Activated CD4-positive, alpha-beta T cell treated with anti-CD3 and anti-CD28 coated beads for 48 hours (primary cell): ENCODE data around the gene NPFFR1.

Experiments
- DNase-seq: peaks from one replicate; pipeline ENCODE4 v3.0.0-alpha.2; 2020

NPFFR1 gene

GRCh38 chr10:70283445-70284399 lies at the start of gene NPFFR1:
Gene NPFFR1 (minus strand): TSS chr10:70284004. CDS start chr10:70283676, 328 bp downstream.
- no peak for DNase-seq

GRCh38 chr10:70333268-70333667 lies 49.5 kb upstream of the NPFFR1 start:
- no peak for DNase-seq

GRCh38 chr10:70331486-70332268 lies 47.9 kb upstream of the NPFFR1 start:
- no peak for DNase-seq

- DNase-seq: no peak
These were observed 47.3 kb upstream of the NPFFR1 start for GRCh38 chr10:70331160-70331485.

- DNase-seq: no peak
These were observed 46.9 kb upstream of the NPFFR1 start for GRCh38 chr10:70330671-70331070.

GRCh38 chr10:70328967-70329366 lies 45.2 kb upstream of the NPFFR1 start:
- DNase-seq: no peak

- no peak for DNase-seq
These were observed 44.2 kb upstream of the NPFFR1 start for GRCh38 chr10:70328018-70328417.

- DNase-seq: no peak
These were observed 41.4 kb upstream of the NPFFR1 start for GRCh38 chr10:70324951-70325781.

- no peak for DNase-seq
These were observed 40.6 kb upstream of the NPFFR1 start for GRCh38 chr10:70324339-70324861.

GRCh38 chr10:70323697-70324338 lies 40.0 kb upstream of the NPFFR1 start:
- no peak for DNase-seq

GRCh38 chr10:70323138-70323696 lies 39.4 kb upstream of the NPFFR1 start:
- no peak for DNase-seq

- DNase-seq: no peak
These were observed 38.4 kb upstream of the NPFFR1 start for GRCh38 chr10:70321897-70322890.

GRCh38 chr10:70321233-70321632 lies 37.4 kb upstream of the NPFFR1 start:
- DNase-seq: no peak

- DNase-seq: no peak
These were observed 36.9 kb upstream of the NPFFR1 start for GRCh38 chr10:70320751-70321150.

GRCh38 chr10:70319824-70320223 lies 36.0 kb upstream of the NPFFR1 start:
- no peak for DNase-seq

GRCh38 chr10:70319183-70319582 lies 35.4 kb upstream of the NPFFR1 start:
- no peak for DNase-seq

GRCh38 chr10:70317943-70318318 lies 34.1 kb upstream of the NPFFR1 start:
- no peak for DNase-seq

GRCh38 chr10:70317272-70317942 lies 33.6 kb upstream of the NPFFR1 start:
- DNase-seq: no peak

GRCh38 chr10:70315815-70316214 lies 32.0 kb upstream of the NPFFR1 start:
- DNase-seq: no peak

- no peak for DNase-seq
These were observed 31.5 kb upstream of the NPFFR1 start for GRCh38 chr10:70315276-70315675.
